Astrocyte (in vitro differentiated cells and primary cell): ENCODE results near the gene FBLN5. TPM values are rescaled to one million over a fixed set of nuclear protein-coding genes. Genes with fewer than 3 reads are reported as not detected.

Experiments used
- DNase-seq: peaks from one replicate; pipeline ENCODE4 v3.0.0-alpha.2; 2010; ENCODE audit warnings: low read depth
- FAIRE-seq: peaks from 2 replicates; lab custom pipeline; 2011; peaks lifted over from hg19 to GRCh38; lab: Jason Lieb, UNC
- H2AFZ ChIP-seq: 2 replicates; pipeline ENCODE4 v1.6.0; 2012; ENCODE audit warnings: low read depth, low read length, inconsistent platforms
- H3K27ac ChIP-seq: 2 replicates; pipeline ENCODE4 v1.5.1; 2011; ENCODE audit warnings: low read depth, low read length, inconsistent platforms
- H3K27me3 ChIP-seq: 2 replicates; pipeline ENCODE4 v1.6.0; 2011; ENCODE audit warnings: low read length, inconsistent platforms; ENCODE audit not compliant: insufficient read depth
- H3K36me3 ChIP-seq: 2 replicates; pipeline ENCODE4 v1.5.1; 2011; ENCODE audit warnings: low read length, inconsistent platforms; ENCODE audit not compliant: insufficient read depth
- H3K4me1 ChIP-seq: 2 replicates; pipeline ENCODE4 v1.5.1; 2011; ENCODE audit warnings: low read length, inconsistent platforms; ENCODE audit not compliant: insufficient read depth
- H3K4me2 ChIP-seq: 2 replicates; pipeline ENCODE4 v1.6.0; 2012; ENCODE audit warnings: low read length, inconsistent platforms
- H3K4me3 ChIP-seq: 2 replicates; pipeline ENCODE4 v1.5.1; 2011; ENCODE audit warnings: low read depth, mild to moderate bottlenecking, low read length, inconsistent platforms; ENCODE audit not compliant: insufficient read depth
- H3K79me2 ChIP-seq: 2 replicates; pipeline ENCODE4 v1.6.0; 2012; ENCODE audit warnings: mild to moderate bottlenecking, low read length, inconsistent platforms; ENCODE audit not compliant: insufficient read depth
- H3K9ac ChIP-seq: 2 replicates; pipeline ENCODE4 v1.6.0; 2012; ENCODE audit warnings: mild to moderate bottlenecking, low read length, inconsistent platforms
- H3K9me3 ChIP-seq: 2 replicates; pipeline ENCODE4 v1.5.1; 2012; ENCODE audit warnings: low read depth, mild to moderate bottlenecking, low read length, inconsistent platforms; ENCODE audit not compliant: insufficient read depth
- H4K20me1 ChIP-seq: 2 replicates; pipeline ENCODE4 v1.6.0; 2012; ENCODE audit warnings: low read length, inconsistent platforms; ENCODE audit not compliant: insufficient read depth
- H3K27ac Mint-ChIP-seq: one replicate; pipeline ENCODE4 v1.8.0; 2021; ENCODE audit warnings: mild to moderate bottlenecking, mixed read lengths; ENCODE audit not compliant: unreplicated experiment
- H3K27me3 Mint-ChIP-seq: one replicate; pipeline ENCODE4 v1.8.0; 2021; ENCODE audit warnings: low read depth, mixed read lengths; ENCODE audit not compliant: unreplicated experiment
- H3K36me3 Mint-ChIP-seq: one replicate; pipeline ENCODE4 v1.8.0; 2021; ENCODE audit warnings: low read depth, mixed read lengths; ENCODE audit not compliant: unreplicated experiment
- H3K4me1 Mint-ChIP-seq: one replicate; pipeline ENCODE4 v1.8.0; 2021; ENCODE audit warnings: low read depth, mixed read lengths; ENCODE audit not compliant: unreplicated experiment
- H3K4me3 Mint-ChIP-seq: one replicate; pipeline ENCODE4 v1.8.0; 2021; ENCODE audit warnings: mild to moderate bottlenecking, moderate library complexity, mixed read lengths; ENCODE audit not compliant: unreplicated experiment
- H3K9me3 Mint-ChIP-seq: one replicate; pipeline ENCODE4 v1.8.0; 2021; ENCODE audit warnings: mild to moderate bottlenecking, mixed read lengths; ENCODE audit not compliant: unreplicated experiment
- EZH2 ChIP-seq: IDR thresholded peaks from 2 replicates; pipeline ENCODE4 v1.6.1; 2012; ENCODE audit warnings: mild to moderate bottlenecking, low read length, inconsistent platforms; ENCODE audit not compliant: insufficient read depth
- total RNA-seq: library from RNA; stranded (reverse); gene quantifications from 2 replicates; pipeline ENCODE4 v1.2.1, GENCODE V29; 2021
- TF ChIP-seq, protein P1 (sequence below): IDR thresholded peaks from 2 replicates; pipeline ENCODE4 v1.5.1; 2011; ENCODE audit warnings: low read depth, mild to moderate bottlenecking, inconsistent platforms, low read length, moderate library complexity; ENCODE audit not compliant: insufficient read depth

The FBLN5 gene
- total RNA-seq, 1 donor from 2014 or later, result 12.5 TPM

DNA sequence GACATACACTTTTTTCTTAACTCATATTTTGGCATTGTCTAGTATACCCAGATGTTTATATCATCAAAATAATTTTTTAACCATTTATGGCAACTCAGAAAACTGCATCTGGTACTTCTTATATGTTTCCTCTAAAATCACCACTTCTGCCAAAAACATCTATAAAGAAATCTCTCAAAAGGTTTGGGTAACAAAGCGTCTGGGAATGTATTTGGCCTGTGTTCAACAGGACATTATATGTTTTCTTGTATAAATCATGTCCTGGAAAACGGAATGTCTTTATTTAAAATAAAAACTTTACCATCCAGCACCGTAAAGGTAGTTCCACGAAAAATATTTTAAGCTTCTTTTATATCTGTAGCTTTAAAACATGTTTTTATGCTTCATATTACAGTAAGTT, 36.1 kb upstream of the FBLN5 start:
- H3K36me3 Mint-ChIP-seq, result peaks cover 8% of the 10 kb centered on the region

DNA sequence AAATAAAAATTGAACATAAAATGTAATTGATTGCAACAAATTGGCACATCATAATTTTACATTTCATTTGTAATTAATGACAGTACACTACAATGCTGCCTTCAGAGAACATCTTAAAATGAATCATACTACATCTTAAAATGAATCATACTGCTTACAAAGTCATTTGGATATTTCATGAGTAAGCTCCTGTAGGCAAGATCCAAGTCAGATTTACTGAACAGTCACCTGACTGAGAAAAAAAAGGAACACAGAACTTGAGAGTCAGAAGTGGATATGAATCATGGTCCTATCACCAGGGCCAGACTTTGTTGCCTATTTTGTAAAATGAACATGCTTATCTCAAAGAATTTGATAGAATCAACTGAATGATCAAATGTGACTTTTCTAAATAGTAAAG, 32.7 kb upstream of the FBLN5 start:
- H3K4me3 ChIP-seq, result no peak overlapping the region
- H3K27ac Mint-ChIP-seq, result peak overlapping the region; percentile 30

More for the DNA sequence above, 36.1 kb upstream of the FBLN5 start:
- DNase-seq (peak; percentile 18), FAIRE-seq (no peak)
- H3K9me3 ChIP-seq, result no peaks in the 10 kb centered on the region
- H3K4me3 Mint-ChIP-seq, result no peak overlapping the region
- no peaks in the 10 kb centered on the region for H3K27me3 Mint-ChIP-seq
- no peaks in the 10 kb centered on the region for H4K20me1 ChIP-seq
- peaks cover 20% of the 10 kb centered on the region for H3K36me3 ChIP-seq
- H2AFZ ChIP-seq, result no peak overlapping the region
- no peak overlapping the region for H3K9ac ChIP-seq
- H3K4me1 Mint-ChIP-seq, result peaks cover 13% of the 10 kb centered on the region
- TF ChIP-seq EZH2, result no peak
- TF ChIP-seq, protein P1, sequence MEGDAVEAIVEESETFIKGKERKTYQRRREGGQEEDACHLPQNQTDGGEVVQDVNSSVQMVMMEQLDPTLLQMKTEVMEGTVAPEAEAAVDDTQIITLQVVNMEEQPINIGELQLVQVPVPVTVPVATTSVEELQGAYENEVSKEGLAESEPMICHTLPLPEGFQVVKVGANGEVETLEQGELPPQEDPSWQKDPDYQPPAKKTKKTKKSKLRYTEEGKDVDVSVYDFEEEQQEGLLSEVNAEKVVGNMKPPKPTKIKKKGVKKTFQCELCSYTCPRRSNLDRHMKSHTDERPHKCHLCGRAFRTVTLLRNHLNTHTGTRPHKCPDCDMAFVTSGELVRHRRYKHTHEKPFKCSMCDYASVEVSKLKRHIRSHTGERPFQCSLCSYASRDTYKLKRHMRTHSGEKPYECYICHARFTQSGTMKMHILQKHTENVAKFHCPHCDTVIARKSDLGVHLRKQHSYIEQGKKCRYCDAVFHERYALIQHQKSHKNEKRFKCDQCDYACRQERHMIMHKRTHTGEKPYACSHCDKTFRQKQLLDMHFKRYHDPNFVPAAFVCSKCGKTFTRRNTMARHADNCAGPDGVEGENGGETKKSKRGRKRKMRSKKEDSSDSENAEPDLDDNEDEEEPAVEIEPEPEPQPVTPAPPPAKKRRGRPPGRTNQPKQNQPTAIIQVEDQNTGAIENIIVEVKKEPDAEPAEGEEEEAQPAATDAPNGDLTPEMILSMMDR, result no peak
- H3K27me3 ChIP-seq, result no peaks in the 10 kb centered on the region
- no peaks in the 10 kb centered on the region for H3K9me3 Mint-ChIP-seq
- H3K4me1 ChIP-seq, result peaks cover 9% of the 10 kb centered on the region
- H3K4me2 ChIP-seq, result no peak overlapping the region
- no peak overlapping the region for H3K27ac ChIP-seq
- H3K79me2 ChIP-seq, result no peaks in the 10 kb centered on the region
- H3K4me3 ChIP-seq, result no peak overlapping the region
- no peak overlapping the region for H3K27ac Mint-ChIP-seq

DNA sequence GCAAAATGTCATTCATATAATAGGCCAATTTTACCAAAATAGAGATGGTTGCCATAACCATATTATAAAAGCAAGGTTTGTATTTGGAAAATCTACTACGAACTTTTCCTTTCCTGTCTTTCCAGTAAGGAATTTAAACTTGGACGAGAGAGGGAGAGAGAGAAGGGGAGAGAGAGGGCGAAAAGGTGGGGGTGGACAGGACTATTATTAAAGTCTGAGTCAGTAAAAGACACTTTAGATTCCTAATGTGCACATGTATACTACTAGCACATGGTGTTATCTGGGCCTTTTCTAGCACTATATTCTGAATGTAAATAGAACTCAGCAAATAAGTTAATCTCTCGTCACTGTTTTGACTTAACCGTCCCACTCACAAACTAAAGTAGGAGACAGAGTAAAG, 30.4 kb upstream of the FBLN5 start:
- peak overlapping the region; percentile 17 for H3K4me2 ChIP-seq
- Mint-ChIP-seq H3K4me1 (peaks cover 16% of the 10 kb centered on the region), H3K27me3 (no peaks in the 10 kb centered on the region), H3K27ac (no peak overlapping the region), H3K4me3 (no peak overlapping the region), H3K9me3 (no peaks in the 10 kb centered on the region), H3K36me3 (peaks cover 5% of the 10 kb centered on the region)
- H3K4me3 ChIP-seq, result no peak overlapping the region
- H3K27ac ChIP-seq, result no peak overlapping the region
- peaks cover 5% of the 10 kb centered on the region for H4K20me1 ChIP-seq
- peaks cover 16% of the 10 kb centered on the region for H3K36me3 ChIP-seq
- DNase-seq (peak; percentile 72), FAIRE-seq (no peak)
- H2AFZ ChIP-seq, result no peak overlapping the region
- no peaks in the 10 kb centered on the region for H3K27me3 ChIP-seq
- no peak for TF ChIP-seq EZH2
- TF ChIP-seq, protein P1, result no peak
- H3K79me2 ChIP-seq, result no peaks in the 10 kb centered on the region
- H3K9ac ChIP-seq, result no peak overlapping the region
- no peaks in the 10 kb centered on the region for H3K9me3 ChIP-seq
- peaks cover 4% of the 10 kb centered on the region for H3K4me1 ChIP-seq

More for the DNA sequence above, 32.7 kb upstream of the FBLN5 start:
- FAIRE-seq (peak; percentile 81), DNase-seq (peak; percentile 96)
- Mint-ChIP-seq H3K27me3 (no peaks in the 10 kb centered on the region), H3K4me1 (peaks cover 19% of the 10 kb centered on the region), H3K9me3 (no peaks in the 10 kb centered on the region), H3K4me3 (no peak overlapping the region), H3K36me3 (peaks cover 7% of the 10 kb centered on the region)
- H3K79me2 ChIP-seq, result no peaks in the 10 kb centered on the region
- H3K9me3 ChIP-seq, result no peaks in the 10 kb centered on the region
- H3K36me3 ChIP-seq, result peaks cover 6% of the 10 kb centered on the region
- peak overlapping the region; percentile 52 for H3K27ac ChIP-seq
- peaks cover 9% of the 10 kb centered on the region for H3K4me1 ChIP-seq
- no peak overlapping the region for H3K4me2 ChIP-seq
- peaks cover 5% of the 10 kb centered on the region for H4K20me1 ChIP-seq
- no peak overlapping the region for H3K9ac ChIP-seq
- no peaks in the 10 kb centered on the region for H3K27me3 ChIP-seq
- no peak for TF ChIP-seq EZH2
- TF ChIP-seq, protein P1, result no peak
- H2AFZ ChIP-seq, result no peak overlapping the region
